Measurements from ENCODE around the gene LRRC8D. TPM values are rescaled to one million over a fixed set of nuclear protein-coding genes. Genes with fewer than 3 reads are reported as not detected.

LRRC8D gene
- total RNA-seq, 1 experiment from 2014 or later: 15.0 TPM

DNA sequence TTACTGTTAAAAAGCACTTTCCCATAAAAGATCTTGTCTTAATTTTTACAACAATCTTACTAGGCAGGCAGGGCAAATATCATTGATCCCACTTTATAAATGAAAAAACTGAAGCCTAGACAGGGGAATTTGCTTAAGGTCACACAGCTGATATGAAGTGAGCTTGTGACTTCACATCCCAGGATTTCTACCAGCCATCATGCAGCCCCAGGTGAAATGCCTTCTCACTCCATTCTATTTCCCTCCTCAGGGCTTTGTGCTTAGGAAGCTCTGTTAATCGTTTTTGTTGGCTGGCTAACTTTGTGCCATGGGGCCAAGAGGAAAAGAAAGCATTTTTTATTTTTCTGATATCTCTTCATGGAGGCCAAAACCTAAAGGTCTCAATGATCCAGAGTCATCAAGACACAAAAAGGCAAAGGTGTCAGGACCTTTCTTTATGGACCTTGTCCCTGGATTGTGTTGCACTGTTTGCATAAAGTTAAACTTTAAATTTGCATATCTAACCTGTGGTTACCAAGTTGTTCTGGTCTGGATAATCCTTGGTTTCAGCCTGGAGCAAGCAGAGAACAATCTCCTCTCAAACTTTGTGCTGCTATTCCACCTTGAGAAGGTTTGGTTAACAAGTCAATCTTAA lies 129.3 kb downstream of the LRRC8D start:
- no peaks in the 10 kb centered on the region for H3K9me2 ChIP-seq (ENCODE audit: insufficient read depth)
- H3K4me2 ChIP-seq (ENCODE audit: low read length): no peak overlapping the region
- H3K79me2 ChIP-seq (ENCODE audit: insufficient read depth, low read length): no peaks in the 10 kb centered on the region
- intact Hi-C loops (cut with micrococcal nuclease): no loop called here
- H3K9me3 ChIP-seq (ENCODE audit: control insufficient read depth in 1 of 2, insufficient read depth in 1 of 2, low read depth in 1 of 2, low read length in 2 of 2): no peaks in the 10 kb centered on the region
- no peaks in the 10 kb centered on the region for H3K36me3 ChIP-seq (ENCODE audit: control insufficient read depth in 1 of 2, insufficient read depth in 2 of 2, low read length in 2 of 2)
- ChIA-PET CTCF (no interaction called here), RAD21 (ENCODE audit: low non-redundant PET in 1 of 2, low total read pairs in 2 of 2, uncharacterized antibody in 2 of 2, unreplicated experiment in 2 of 2) (no interaction called here), POLR2A (no interaction called here)
- H3K27me3 ChIP-seq (ENCODE audit: insufficient read depth, low read length): no peaks in the 10 kb centered on the region
- no peak for ATAC-seq
- H3K9ac ChIP-seq (ENCODE audit: low read length): no peak overlapping the region
- peaks cover 7 to 39% of the 10 kb centered on the region in 2 experiments for H3K4me1 ChIP-seq (ENCODE audit: control insufficient read depth in 1 of 2, insufficient read depth in 2 of 2, low read length in 2 of 2)
- H3K4me3 ChIP-seq (replicated peaks in 1 of 2; ENCODE audit: low read depth in 1 of 2, low read length in 2 of 2): no peak overlapping the region
- no peaks in the 10 kb centered on the region for H4K20me1 ChIP-seq (ENCODE audit: insufficient read depth)
- BruUV-seq (replicated peaks): no TSS peak
- H2AFZ ChIP-seq (ENCODE audit: low read depth, low read length, poor library complexity, severe bottlenecking): peak overlapping the region; percentile 15
- DNase-seq (ENCODE audit: low read depth, low spot score): no peak
- no peak for TF ChIP-seq EZH2 (IDR thresholded peaks at IDR 0.05)
- no peak for TF ChIP-seq ZFX (IDR thresholded peaks at IDR 0.05)
- TF ChIP-seq SP1 (IDR thresholded peaks at IDR 0.05; ENCODE audit: low read depth): no peak
- TF ChIP-seq REST (IDR thresholded peaks at IDR 0.05; ENCODE audit: low read depth): no peak
- TF ChIP-seq CBX3 (IDR thresholded peaks at IDR 0.05; ENCODE audit: low read depth): no peak
- no peak for TF ChIP-seq RAD21 (IDR thresholded peaks at IDR 0.05; ENCODE audit: low read depth)
- TF ChIP-seq FOSL1 (IDR thresholded peaks at IDR 0.05; ENCODE audit: low read depth): no peak
- no peak for TF ChIP-seq POLR2AphosphoS5 (IDR thresholded peaks at IDR 0.05; ENCODE audit: low read depth, low read length)
- H3K27ac ChIP-seq (ENCODE audit: low read depth, low read length): no peak overlapping the region

All from HCT116 (cell line).